CD4-positive, alpha-beta T cell treated with Interleukin-17A for 1 hour (primary cell): ENCODE results near the gene B4GALT1.

Experiments
- DNase-seq: peaks from one replicate; pipeline ENCODE4 v3.0.0-alpha.2; 2020

The B4GALT1 gene

DNA sequence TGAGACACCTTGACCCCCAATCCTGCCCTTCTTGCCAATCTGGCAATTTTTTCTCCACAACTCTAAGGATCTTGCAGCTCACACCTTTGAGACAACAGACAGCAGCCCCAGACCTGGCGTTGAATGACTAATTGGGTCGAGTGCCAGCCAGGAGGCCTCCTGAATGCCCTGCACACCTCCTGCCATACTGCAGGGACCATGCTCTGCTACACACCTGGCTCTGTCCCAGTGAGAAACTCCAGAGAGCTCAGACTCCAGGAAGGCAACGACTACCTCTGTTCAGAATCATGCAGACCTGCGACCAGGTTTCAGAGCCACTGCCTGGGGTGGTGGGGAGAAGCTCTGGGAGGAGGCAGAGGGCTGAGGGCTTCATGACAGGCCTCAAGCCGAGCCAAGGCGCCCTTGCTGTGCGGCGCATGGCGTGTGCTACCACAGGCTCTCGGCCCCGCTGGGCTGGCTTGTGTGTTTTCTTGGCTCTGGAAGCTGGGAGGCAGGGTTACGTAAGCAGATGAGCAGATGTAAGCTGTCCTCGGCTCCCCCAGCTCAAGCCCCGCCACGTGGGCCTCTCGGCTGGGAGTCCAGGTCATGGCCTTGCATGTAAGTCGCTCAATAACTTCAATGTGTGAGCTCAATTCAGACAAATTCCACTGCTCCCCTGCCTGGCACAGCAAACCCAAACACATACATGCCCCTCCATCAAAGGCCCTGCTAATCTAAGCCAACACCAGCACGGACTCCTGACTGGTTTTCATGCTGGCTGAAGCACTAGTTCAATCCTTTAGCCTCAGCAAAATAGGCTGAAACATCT lies 27.5 kb downstream of the B4GALT1 start:
- no peak for DNase-seq

GRCh38 chr9:33138768-33139167 lies 28.4 kb downstream of the B4GALT1 start:
- DNase-seq = no peak

DNA sequence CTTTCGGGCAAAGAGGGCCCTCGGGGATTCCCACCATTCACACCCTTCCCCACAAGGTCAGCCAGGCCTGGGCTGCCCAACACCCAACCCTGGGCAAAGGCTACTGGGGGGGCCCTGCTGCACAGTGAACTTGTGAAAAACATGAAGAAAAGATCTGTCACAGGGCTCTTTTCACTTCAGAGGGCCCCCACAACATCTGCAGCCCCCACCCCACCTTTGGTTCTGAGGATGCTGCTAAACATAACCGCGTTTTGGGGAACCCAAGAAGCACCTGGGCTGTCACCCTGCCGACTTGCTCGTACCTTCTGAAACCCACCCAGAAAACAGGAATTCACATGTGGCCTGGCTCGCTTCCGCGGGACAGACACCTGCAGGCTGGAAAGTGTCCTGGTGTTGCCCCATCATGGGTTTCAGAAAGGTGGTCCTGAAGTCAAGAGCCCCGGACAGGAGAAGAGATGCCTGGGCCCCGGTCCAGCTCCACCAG lies 29.3 kb downstream of the B4GALT1 start:
- DNase-seq = peak; percentile 36

DNA sequence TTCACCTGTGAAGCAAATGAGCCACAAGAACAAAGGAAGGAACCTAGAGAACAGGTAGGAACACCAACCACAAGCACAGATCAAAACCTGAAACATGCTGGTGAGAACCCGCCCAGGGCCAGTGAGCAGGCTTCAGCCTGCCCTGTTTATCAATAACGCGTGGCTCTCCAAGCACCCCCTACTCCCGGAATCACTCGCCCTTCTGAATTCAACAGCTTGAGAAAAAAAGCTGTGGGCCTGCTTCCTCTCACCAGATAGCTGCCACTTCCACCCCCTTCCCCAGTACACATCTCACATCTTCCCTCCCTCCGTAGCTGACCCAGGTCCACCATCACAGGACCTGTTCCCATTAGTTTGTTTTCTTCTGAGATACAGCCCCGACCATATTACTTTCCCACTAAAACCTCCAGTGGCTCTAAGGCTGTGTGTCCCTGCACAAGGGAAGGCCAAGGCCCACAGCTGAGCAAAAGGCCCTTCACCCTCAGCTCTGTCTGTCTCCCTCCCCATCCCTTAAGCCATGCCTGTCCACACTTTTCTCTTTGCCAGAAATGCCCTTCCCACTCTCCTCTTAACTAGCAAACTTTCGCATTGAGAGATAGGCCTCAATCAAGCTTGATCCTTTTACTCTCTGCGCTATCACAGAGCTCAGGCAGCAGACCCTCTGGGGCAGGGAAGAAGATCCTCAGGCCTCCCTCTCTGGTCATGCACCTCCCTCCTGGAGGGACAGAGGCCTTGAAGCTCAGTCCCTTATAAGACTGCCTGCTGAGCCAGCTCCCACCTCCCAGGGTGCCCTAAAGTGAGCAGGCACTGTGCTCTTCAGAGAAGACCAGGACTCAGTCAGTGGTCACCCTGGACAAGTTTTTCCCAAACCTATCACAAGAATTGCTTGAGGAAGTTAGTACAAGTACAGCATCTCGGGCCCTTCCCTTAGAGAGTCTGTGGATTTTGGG lies 30.1 kb downstream of the B4GALT1 start:
- no peak for DNase-seq

GRCh38 chr9:33135470-33135958 lies 31.6 kb downstream of the B4GALT1 start:
- DNase-seq = no peak

- no peak for DNase-seq
These were observed 32.1 kb downstream of the B4GALT1 start for GRCh38 chr9:33135031-33135461.

DNA sequence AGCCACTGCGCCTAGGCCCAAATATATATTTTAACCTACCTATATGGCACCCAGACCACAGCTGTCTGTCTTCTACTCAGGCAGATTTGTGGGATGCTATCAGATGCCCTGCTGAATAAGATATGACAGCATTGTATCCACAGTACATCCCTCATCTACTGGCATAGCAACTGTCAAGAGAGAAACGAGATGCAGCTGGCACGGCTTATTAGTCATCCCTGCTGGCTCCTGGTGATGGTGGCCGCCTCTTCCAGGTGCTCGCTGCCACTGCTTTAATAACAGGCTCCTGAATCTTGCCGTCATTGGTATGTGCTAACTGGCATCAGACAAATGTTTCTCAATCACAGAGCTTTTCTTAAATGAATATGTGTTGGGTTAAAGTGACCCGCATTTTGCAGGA lies 34.0 kb downstream of the B4GALT1 start:
- DNase-seq = no peak

GRCh38 chr9:33131790-33132772 lies 35.1 kb downstream of the B4GALT1 start:
- DNase-seq = no peak

DNA sequence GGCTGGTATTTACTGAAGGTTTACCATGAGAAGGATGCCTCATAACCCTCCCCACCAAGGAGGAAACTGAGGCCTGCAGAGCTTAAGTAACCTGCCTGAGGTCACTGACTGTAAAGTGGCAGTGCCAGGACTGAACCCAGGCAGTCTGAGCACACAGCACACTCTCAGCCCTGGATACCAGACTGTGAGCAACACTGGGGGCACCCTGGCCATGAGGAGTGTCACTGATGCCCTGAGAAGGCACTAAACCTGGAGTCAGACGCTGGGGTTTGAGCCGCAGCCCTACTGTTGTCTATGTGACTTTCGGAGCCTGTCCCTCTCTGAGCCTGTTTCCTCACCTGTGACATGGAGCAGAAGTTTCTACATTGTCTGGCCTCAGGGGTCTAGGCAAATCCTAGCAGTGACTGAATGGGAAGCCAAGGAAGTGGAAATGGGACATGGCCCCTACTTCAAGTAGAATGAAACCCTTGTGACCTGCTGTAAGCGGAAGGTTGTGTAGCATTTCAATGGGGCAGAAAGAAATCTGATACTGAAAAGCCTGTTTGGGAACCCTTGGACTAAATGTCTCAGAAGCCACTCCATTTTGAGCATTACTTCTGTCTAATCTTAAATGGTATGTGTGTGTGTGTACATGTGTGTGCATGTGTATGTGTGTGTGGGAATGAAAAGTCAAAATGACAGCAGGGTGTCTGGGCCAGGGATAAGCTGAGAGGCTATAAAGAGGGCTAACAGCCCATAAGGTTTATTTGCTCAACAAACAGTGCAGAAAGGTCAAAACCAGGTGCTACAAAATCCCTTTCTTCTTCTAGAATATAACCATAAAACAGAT lies 36.0 kb downstream of the B4GALT1 start:
- DNase-seq = no peak

DNA sequence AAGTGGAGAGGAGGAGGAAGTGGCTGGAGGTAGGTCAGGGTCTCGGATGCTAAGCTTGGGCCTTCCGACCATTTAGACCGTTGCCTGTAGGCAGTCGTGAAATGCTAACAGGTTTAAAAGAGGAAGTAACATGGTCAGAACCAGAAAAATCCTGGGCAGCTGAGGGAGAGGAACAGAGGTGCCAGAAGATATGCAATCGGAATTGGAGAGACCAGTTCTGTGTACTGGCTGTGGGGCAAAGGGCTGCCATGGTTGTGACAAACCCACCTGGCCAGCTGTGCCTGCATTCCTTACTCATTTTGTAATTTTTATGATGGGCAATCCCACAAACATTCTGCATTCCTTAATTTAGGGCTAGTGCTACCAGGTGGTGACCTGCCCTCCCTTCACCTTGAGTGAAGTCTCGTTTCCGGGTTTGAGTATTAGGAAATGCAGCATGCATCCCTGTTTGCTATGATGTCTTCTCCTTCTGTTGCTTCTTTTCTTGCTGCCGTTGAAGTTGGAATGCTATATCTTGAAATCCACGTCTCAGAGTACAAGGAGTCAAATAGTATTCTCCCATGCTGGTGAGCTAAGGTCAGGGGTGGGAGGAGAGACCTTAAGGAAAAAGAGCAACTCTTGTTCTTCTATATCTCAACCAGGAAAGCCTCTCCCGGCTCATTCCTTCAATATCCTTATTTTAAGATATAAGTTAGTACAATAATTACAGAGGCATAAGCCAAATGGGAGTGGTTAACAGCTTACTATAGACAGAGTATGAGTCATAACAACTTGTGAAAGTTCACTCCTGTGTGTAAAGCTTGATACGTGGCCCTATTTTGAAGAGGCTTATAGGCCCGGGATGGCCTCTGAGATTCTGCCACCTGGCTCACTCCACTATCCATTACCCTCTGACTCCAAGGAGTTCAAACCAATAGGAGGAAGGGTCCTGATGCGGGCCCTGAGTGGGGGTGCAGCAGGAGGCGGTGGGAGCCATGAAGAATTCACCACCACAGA lies 37.0 kb downstream of the B4GALT1 start:
- peak; percentile 47 for DNase-seq

DNA sequence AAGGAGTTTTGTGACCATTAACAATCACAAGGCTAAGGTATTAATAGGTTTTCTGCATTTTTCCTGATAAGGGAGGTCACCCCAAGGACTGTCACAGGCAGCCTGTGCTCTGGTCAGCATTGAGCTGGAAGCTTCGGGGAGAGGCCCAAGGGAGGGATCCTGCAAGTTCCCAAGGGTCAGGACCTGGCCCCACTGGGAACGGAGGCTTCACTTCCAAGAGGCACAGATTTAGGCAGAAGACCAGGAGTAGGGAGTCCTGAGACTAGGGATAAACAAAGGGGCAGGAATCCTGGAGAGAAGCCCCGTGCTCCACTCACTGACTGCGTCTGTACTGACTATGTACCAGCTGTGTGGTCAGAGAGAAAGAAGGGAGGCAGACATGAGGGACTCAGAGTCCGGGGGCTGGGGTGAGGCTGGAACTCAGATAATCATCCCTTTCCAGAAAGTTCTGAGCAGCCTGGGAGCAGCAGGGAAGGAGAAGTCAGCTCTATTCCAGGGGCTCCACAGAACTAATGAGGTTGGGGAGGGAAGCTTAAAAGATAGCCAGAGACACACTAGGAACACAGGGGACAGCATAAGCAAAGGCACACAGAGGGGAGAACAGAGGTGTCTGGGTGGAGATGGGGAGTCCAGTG lies 37.8 kb downstream of the B4GALT1 start:
- no peak for DNase-seq

DNA sequence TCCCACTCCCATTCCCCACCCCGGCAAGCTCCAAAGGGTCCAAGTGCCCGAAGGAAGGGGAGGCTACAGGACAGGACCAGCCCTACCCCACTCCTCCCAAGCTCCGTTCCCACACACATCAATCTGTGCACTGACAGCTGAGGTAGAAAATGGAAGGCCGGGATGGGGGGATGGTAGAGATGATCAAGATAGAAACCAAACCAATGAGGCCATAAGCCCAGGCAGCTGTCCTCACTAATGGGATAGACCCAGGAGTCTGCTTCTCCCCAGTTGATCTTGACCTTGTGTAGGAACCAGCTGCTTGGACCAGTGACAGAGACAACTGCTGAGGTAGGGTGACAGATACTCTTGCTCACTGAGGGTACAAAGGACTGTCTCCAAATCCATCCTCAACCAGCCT lies 38.6 kb downstream of the B4GALT1 start:
- DNase-seq = no peak

GRCh38 chr9:33127881-33128280 lies 39.3 kb downstream of the B4GALT1 start:
- DNase-seq = no peak

DNA sequence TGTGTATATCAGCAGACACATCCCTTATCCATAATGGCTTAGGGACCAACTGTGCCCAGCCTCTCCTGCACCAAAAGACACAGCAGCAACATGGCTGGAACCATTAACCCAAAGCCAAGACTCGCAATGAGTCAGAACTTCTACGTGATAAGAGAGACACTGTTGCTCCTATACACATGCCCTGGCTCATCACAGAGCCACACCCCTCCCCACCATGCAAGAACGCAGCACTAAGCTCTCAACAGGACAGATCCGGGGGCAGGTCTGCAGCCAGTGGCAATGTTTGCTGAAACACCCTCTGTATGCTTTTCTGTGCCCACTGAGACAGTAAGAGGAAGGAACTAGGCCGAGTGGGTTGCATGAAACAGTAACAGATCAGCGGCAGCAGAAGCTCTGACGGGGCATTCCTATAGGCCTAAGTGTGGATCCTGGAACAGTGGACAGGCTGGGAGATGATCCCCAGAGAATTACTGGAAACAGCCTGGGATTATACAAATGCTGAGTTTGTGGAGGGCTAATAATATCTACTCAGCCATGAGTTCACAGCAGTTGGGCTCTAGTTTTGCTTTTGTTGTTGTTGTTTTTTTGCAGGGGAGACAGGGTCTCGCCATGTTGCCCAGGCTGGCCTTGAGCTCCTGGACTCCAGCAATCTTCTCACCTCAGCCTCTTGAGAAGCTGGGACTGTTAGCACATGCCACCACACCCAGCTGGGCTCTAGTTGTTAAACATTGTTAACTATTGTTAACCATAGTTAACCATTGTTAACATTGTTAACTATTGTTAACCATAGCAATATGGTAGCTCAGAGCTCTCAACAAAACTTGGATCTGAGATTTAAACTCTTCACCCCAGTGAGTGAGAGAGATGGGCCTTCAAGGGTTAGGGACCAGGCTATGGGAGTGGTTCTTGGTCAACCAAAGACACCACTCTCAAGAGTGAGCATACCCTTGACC lies 41.0 kb downstream of the B4GALT1 start:
- no peak for DNase-seq

- no peak for DNase-seq
These were observed 41.7 kb downstream of the B4GALT1 start for GRCh38 chr9:33125461-33125860.

DNA sequence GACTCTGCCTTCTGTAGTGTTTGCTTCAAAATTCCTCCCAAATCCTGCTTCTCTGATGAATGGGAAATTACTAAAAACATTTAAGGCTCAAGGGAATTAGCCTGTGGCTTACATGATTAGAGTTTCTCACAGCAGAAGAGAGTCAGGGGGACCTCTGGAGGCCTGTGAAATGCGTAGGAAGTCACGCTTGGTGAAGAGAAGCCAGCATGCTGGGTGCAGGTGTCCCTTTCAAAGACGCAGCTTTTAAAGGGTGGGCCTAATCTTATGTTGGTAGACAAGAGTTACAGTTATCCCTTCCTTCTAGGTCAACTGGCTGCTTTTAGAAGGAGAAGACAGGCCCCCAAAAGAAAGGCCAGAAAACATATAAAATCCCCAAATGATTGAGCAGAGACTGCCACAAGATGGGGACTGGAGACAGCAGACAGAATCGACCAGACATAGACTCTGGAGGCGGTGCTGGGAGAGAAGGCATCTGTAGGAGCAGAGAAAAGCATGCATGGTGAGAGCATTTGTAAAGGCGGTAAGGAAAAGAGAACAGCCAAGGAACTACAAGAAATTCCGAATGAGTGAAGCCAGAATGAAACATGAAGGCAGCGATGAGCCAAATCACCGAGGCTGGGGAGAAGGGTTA lies 42.3 kb downstream of the B4GALT1 start:
- DNase-seq = no peak

- DNase-seq = no peak
These were observed 43.1 kb downstream of the B4GALT1 start for GRCh38 chr9:33124046-33124445.
